ENCODE measurements around the gene CYP2B6. TPM values are rescaled to one million over a fixed set of nuclear protein-coding genes. Genes with fewer than 3 reads are reported as not detected.
A peak's percentile ranks its signal among the peaks of the same experiment; 100 is the strongest.

Gene CYP2B6
- total RNA-seq, 1 experiment from 2014 or later, result not detected

DNA sequence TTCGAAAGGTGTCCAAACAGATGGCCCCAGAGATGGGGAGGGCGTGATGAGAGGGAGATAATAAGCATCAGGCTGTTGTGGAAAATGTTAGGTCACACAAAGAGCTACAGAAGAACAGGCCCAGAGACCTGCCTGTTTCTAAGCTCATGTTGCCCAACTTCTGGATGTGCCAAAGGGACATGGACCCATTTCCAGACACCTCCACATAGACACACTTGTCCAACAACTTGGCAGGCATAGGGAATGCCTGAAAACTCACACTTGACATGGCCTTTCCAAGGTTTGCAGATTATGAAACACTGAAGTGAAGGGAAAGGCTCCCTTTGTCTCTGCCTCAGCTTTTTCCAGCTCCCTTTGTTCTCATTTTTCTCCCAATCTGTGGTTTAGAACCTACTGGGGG, 43.5 kb upstream of the CYP2B6 start:
- peaks cover 4% of the 10 kb centered on the region for H3K9me3 Mint-ChIP-seq (ENCODE audit: unreplicated experiment)
- intact Hi-C loops (cut with micrococcal nuclease), result no loop called here
- H3K36me3 Mint-ChIP-seq (ENCODE audit: insufficient read depth, unreplicated experiment), result peaks cover 5% of the 10 kb centered on the region
- no TSS peak for BruUV-seq (replicated peaks)
- H3K4me3 Mint-ChIP-seq (ENCODE audit: unreplicated experiment), result no peak overlapping the region
- no peaks in the 10 kb centered on the region for H3K4me1 Mint-ChIP-seq (ENCODE audit: insufficient read depth, unreplicated experiment)
- TF ChIP-seq, protein P1, sequence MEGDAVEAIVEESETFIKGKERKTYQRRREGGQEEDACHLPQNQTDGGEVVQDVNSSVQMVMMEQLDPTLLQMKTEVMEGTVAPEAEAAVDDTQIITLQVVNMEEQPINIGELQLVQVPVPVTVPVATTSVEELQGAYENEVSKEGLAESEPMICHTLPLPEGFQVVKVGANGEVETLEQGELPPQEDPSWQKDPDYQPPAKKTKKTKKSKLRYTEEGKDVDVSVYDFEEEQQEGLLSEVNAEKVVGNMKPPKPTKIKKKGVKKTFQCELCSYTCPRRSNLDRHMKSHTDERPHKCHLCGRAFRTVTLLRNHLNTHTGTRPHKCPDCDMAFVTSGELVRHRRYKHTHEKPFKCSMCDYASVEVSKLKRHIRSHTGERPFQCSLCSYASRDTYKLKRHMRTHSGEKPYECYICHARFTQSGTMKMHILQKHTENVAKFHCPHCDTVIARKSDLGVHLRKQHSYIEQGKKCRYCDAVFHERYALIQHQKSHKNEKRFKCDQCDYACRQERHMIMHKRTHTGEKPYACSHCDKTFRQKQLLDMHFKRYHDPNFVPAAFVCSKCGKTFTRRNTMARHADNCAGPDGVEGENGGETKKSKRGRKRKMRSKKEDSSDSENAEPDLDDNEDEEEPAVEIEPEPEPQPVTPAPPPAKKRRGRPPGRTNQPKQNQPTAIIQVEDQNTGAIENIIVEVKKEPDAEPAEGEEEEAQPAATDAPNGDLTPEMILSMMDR (IDR thresholded peaks at IDR 0.05; ENCODE audit: unreplicated experiment), result no peak
- H3K27me3 Mint-ChIP-seq (ENCODE audit: insufficient read depth, unreplicated experiment), result peaks cover 29% of the 10 kb centered on the region
- CTCF ChIA-PET, result interaction anchor here (0.6 kb wide), 1 partner anchor 170 kb away, joined by 6 read pairs; no protein-coding TSS in a partner anchor
- no peak for DNase-seq (ENCODE audit: unreplicated experiment)
- POLR2A ChIA-PET, result no interaction called here
- no peak overlapping the region for H3K27ac Mint-ChIP-seq (ENCODE audit: low read depth, unreplicated experiment)

DNA sequence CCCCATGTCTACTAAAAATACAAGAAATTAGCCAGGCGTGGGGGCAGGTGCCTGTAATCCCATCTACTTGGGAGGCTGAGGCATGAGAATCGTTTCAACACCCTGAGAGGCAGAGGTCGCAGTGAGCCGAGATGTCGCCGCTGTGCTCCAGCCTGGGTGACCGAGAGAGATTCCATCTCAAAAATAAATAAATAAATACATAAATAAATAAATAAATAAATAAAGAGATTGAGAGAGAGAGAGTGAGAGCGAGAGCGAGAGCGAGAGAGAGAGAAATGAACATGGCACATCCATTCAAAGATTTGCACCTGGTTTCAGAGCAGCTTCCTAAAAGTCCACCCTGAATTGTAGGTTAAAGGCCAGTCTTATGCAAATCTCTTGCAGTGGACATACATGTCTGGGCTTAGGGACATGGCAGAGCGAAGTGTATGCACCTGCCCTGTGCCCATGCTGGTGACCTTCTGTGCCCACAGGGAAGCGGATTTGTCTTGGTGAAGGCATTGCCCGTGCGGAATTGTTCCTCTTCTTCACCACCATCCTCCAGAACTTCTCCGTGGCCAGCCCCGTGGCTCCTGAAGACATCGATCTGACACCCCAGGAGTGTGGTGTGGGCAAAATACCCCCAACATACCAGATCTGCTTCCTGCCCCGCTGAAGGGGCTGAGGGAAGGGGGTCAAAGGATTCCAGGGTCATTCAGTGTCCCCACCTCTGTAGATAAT, 42.3 kb upstream of the CYP2B6 start:
- Mint-ChIP-seq H3K27me3 (ENCODE audit: insufficient read depth, unreplicated experiment) (peaks cover 29% of the 10 kb centered on the region), H3K27ac (ENCODE audit: low read depth, unreplicated experiment) (no peak overlapping the region), H3K4me1 (ENCODE audit: insufficient read depth, unreplicated experiment) (no peaks in the 10 kb centered on the region), H3K4me3 (ENCODE audit: unreplicated experiment) (no peak overlapping the region), H3K36me3 (ENCODE audit: insufficient read depth, unreplicated experiment) (peaks cover 5% of the 10 kb centered on the region), H3K9me3 (ENCODE audit: unreplicated experiment) (peaks cover 8% of the 10 kb centered on the region)
- no peak for DNase-seq (ENCODE audit: unreplicated experiment)
- POLR2A ChIA-PET, result interaction anchor here (0.7 kb wide), 1 partner anchor 10 kb away, joined by 3 read pairs; no protein-coding TSS in a partner anchor
- TF ChIP-seq, protein P1 (IDR thresholded peaks at IDR 0.05; ENCODE audit: unreplicated experiment), result no peak
- BruUV-seq (replicated peaks), result no TSS peak
- intact Hi-C loops (cut with micrococcal nuclease), result no loop called here
- CTCF ChIA-PET, result no interaction called here

DNA sequence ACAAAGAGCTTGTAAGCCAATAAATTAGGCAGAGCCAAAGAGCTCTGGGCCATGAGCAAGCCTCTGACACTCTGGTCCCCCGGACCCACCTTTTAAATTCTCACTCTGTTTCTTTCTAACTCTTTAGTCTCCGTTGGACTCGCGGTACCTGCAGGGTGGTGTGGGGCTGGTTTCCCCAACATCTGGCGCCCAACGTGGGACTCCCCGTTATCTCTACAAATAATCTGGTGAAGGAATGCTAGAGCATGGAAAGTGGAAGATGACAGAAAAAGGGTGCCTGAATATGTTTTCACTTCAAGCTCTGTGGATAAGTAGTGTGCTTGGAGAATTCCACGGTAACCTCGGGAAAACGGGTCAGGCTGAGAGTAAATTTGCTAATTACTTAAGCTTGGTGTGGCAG, 36.5 kb upstream of the CYP2B6 start:
- peak; percentile 12 for DNase-seq (ENCODE audit: unreplicated experiment)
- peaks cover 17% of the 10 kb centered on the region for H3K9me3 Mint-ChIP-seq (ENCODE audit: unreplicated experiment)

DNA sequence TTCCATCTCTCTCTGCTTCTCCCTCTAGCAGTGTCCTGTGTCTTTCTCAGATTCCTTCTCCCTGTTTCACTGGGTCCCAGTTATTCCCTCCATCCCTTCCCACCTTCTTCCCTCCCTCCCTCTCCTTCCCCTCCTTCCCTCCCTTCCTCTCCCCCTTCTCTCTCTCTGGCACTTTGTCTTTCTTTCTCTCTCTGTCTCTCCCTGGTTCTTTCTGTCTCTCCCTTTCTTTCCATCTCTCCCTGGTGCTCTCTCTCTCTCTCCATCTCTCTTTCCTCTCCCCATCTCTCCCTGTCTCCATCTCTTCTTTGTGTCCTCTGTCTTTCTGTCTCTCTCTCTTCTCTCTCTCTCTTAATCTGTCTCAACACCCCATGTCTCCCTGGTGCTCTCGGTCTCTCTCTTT, 31.7 kb upstream of the CYP2B6 start:
- no peaks in the 10 kb centered on the region for H3K27me3 Mint-ChIP-seq (ENCODE audit: insufficient read depth, unreplicated experiment)

More for the DNA sequence above, 36.5 kb upstream of the CYP2B6 start:
- TF ChIP-seq, protein P1 (IDR thresholded peaks at IDR 0.05; ENCODE audit: unreplicated experiment), result no peak
- no peak overlapping the region for H3K4me3 Mint-ChIP-seq (ENCODE audit: unreplicated experiment)
- peaks cover 6% of the 10 kb centered on the region for H3K36me3 Mint-ChIP-seq (ENCODE audit: insufficient read depth, unreplicated experiment)
- POLR2A ChIA-PET, result no interaction called here
- no peak overlapping the region for H3K27ac Mint-ChIP-seq (ENCODE audit: low read depth, unreplicated experiment)
- H3K27me3 Mint-ChIP-seq (ENCODE audit: insufficient read depth, unreplicated experiment), result peaks cover 13% of the 10 kb centered on the region
- no peaks in the 10 kb centered on the region for H3K4me1 Mint-ChIP-seq (ENCODE audit: insufficient read depth, unreplicated experiment)
- intact Hi-C loops (cut with micrococcal nuclease), result no loop called here
- CTCF ChIA-PET, result no interaction called here
- no TSS peak for BruUV-seq (replicated peaks)

More for the DNA sequence above, 31.7 kb upstream of the CYP2B6 start:
- ChIA-PET POLR2A (no interaction called here), CTCF (no interaction called here)
- intact Hi-C loops (cut with micrococcal nuclease), result no loop called here
- DNase-seq (ENCODE audit: unreplicated experiment), result no peak
- Mint-ChIP-seq H3K4me1 (ENCODE audit: insufficient read depth, unreplicated experiment) (peaks cover 6% of the 10 kb centered on the region), H3K36me3 (ENCODE audit: insufficient read depth, unreplicated experiment) (peaks cover 4% of the 10 kb centered on the region), H3K4me3 (ENCODE audit: unreplicated experiment) (no peak overlapping the region), H3K9me3 (ENCODE audit: unreplicated experiment) (peaks cover 6% of the 10 kb centered on the region), H3K27ac (ENCODE audit: low read depth, unreplicated experiment) (no peak overlapping the region)
- TF ChIP-seq, protein P1 (IDR thresholded peaks at IDR 0.05; ENCODE audit: unreplicated experiment), result no peak
- no TSS peak for BruUV-seq (replicated peaks)
